WTC11 (cell line): ENCODE measurements around the gene ROPN1L. TPM values are rescaled to one million over a fixed set of nuclear protein-coding genes. Genes with fewer than 3 reads are reported as not detected.

Experiments
- ATAC-seq: fragments of 200-7000 bp; cut with Tn5 transposase; 2 replicates; pipeline ENCODE4 v1.10.0; 2021; ENCODE audit warnings: mild to moderate bottlenecking, moderate library complexity
- CTCF ChIA-PET: fragments of 300-600 bp; sonication (Branson Sonifier 250); formaldehyde crosslinking; loops from one replicate; lab custom pipeline; 2021; ENCODE audit warnings: antibody characterized with exemption; lab: Charles Lee
- POLR2A ChIA-PET: fragments of 350-600 bp; sonication (Branson Sonifier 250); formaldehyde crosslinking; loops from one replicate; lab custom pipeline; 2021; ENCODE audit warnings: antibody characterized with exemption; lab: Charles Lee
- DNase-seq: peaks from one replicate; pipeline ENCODE4 v3.0.0; 2021; ENCODE audit warnings: low spot score
- H3K27ac Mint-ChIP-seq: 2 replicates; pipeline ENCODE4 v1.8.0; 2021; ENCODE audit warnings: mixed read lengths
- H3K27me3 Mint-ChIP-seq: 2 replicates; pipeline ENCODE4 v1.8.0; 2021; ENCODE audit warnings: low read depth, mild to moderate bottlenecking, moderate library complexity, mixed read lengths
- H3K36me3 Mint-ChIP-seq: 2 replicates; pipeline ENCODE4 v1.8.0; 2021; ENCODE audit warnings: mixed read lengths
- H3K4me1 Mint-ChIP-seq: 2 replicates; pipeline ENCODE4 v1.8.0; 2022; ENCODE audit warnings: mixed read lengths
- H3K4me3 Mint-ChIP-seq: 2 replicates; pipeline ENCODE4 v1.8.0; 2021; ENCODE audit warnings: mild to moderate bottlenecking, moderate library complexity, mixed read lengths
- H3K9me3 Mint-ChIP-seq: 2 replicates; pipeline ENCODE4 v1.8.0; 2021; ENCODE audit warnings: mixed read lengths
- AFF4 ChIP-seq: sonication (generic); formaldehyde crosslinking; IDR thresholded peaks from 2 replicates; pipeline ENCODE4 v1.8.1; 2023; ENCODE audit warnings: mild to moderate bottlenecking, missing genetic modification reagents, borderline replicate concordance
- ARID4B ChIP-seq: sonication (generic); formaldehyde crosslinking; IDR thresholded peaks from 2 replicates; pipeline ENCODE4 v1.8.0; 2023; ENCODE audit warnings: missing genetic modification reagents, mild to moderate bottlenecking, borderline replicate concordance
- ATF6 ChIP-seq: sonication (generic); formaldehyde crosslinking; IDR thresholded peaks from 2 replicates; pipeline ENCODE4 v1.8.1; 2023; ENCODE audit warnings: mild to moderate bottlenecking, missing genetic modification reagents
- CREM ChIP-seq: sonication (generic); formaldehyde crosslinking; IDR thresholded peaks from 2 replicates; pipeline ENCODE4 v1.8.1; 2022; ENCODE audit warnings: mild to moderate bottlenecking, missing genetic modification reagents, moderate library complexity
- E2F1 ChIP-seq: sonication (generic); formaldehyde crosslinking; IDR thresholded peaks from 2 replicates; pipeline ENCODE4 v1.8.0; 2022; ENCODE audit warnings: mild to moderate bottlenecking, missing genetic modification reagents
- HMGXB4 ChIP-seq: sonication (generic); formaldehyde crosslinking; IDR thresholded peaks from 2 replicates; pipeline ENCODE4 v1.8.1; 2023; ENCODE audit warnings: mild to moderate bottlenecking, moderate library complexity, missing genetic modification reagents
- JAZF1 ChIP-seq: fragments of 250-450 bp; sonication (Bioruptor Pico); IDR thresholded peaks from 2 replicates; pipeline ENCODE4 v1.9.0; 2021; ENCODE audit warnings: moderate library complexity, mild to moderate bottlenecking, inconsistent platforms
- JUN ChIP-seq: sonication (generic); formaldehyde crosslinking; IDR thresholded peaks from 2 replicates; pipeline ENCODE4 v1.8.0; 2023; ENCODE audit warnings: mild to moderate bottlenecking, missing genetic modification reagents
- MLX ChIP-seq: sonication (generic); formaldehyde crosslinking; IDR thresholded peaks from 2 replicates; pipeline ENCODE4 v1.8.1; 2023; ENCODE audit warnings: mild to moderate bottlenecking, missing genetic modification reagents, moderate library complexity
- NR2C2 ChIP-seq: sonication (generic); formaldehyde crosslinking; IDR thresholded peaks from 2 replicates; pipeline ENCODE4 v1.8.0; 2022; ENCODE audit warnings: mild to moderate bottlenecking, missing genetic modification reagents
- USF2 ChIP-seq: sonication (generic); formaldehyde crosslinking; IDR thresholded peaks from 2 replicates; pipeline ENCODE4 v1.8.1; 2023; ENCODE audit warnings: mild to moderate bottlenecking, missing genetic modification reagents, moderate library complexity
- ZNF416 ChIP-seq: fragments of 250-450 bp; sonication (Bioruptor Pico); IDR thresholded peaks from 2 replicates; pipeline ENCODE4 v1.9.0; 2021; ENCODE audit warnings: mild to moderate bottlenecking, inconsistent platforms
- total RNA-seq: library from RNA; stranded (reverse); gene quantifications from 3 replicates; pipeline ENCODE4 v1.2.3, GENCODE V29; 2021
- TF ChIP-seq, protein P1 (sequence below): sonication (generic); formaldehyde crosslinking; IDR thresholded peaks from 2 replicates; pipeline ENCODE4 v1.8.1; 2022; ENCODE audit warnings: mild to moderate bottlenecking, moderate library complexity, missing genetic modification reagents
- TF ChIP-seq, protein P2 (sequence below): fragments of 250-450 bp; sonication (Bioruptor Pico); IDR thresholded peaks from 2 replicates; pipeline ENCODE4 v1.8.0; 2021; ENCODE audit warnings: mild to moderate bottlenecking

Gene ROPN1L
- total RNA-seq, 1 experiment from 2014 or later, result not detected

GRCh38 chr5:10509575-10509974 lies 67.9 kb downstream of the ROPN1L start (continued):
- TF ChIP-seq, protein P1, sequence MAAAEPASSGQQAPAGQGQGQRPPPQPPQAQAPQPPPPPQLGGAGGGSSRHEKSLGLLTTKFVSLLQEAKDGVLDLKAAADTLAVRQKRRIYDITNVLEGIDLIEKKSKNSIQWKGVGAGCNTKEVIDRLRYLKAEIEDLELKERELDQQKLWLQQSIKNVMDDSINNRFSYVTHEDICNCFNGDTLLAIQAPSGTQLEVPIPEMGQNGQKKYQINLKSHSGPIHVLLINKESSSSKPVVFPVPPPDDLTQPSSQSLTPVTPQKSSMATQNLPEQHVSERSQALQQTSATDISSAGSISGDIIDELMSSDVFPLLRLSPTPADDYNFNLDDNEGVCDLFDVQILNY, result no peak
- TF ChIP-seq NR2C2 (CRISPR knock-in tag), result no peak
- TF ChIP-seq HMGXB4 (CRISPR knock-in tag), result no peak
- TF ChIP-seq USF2, result no peak

DNA sequence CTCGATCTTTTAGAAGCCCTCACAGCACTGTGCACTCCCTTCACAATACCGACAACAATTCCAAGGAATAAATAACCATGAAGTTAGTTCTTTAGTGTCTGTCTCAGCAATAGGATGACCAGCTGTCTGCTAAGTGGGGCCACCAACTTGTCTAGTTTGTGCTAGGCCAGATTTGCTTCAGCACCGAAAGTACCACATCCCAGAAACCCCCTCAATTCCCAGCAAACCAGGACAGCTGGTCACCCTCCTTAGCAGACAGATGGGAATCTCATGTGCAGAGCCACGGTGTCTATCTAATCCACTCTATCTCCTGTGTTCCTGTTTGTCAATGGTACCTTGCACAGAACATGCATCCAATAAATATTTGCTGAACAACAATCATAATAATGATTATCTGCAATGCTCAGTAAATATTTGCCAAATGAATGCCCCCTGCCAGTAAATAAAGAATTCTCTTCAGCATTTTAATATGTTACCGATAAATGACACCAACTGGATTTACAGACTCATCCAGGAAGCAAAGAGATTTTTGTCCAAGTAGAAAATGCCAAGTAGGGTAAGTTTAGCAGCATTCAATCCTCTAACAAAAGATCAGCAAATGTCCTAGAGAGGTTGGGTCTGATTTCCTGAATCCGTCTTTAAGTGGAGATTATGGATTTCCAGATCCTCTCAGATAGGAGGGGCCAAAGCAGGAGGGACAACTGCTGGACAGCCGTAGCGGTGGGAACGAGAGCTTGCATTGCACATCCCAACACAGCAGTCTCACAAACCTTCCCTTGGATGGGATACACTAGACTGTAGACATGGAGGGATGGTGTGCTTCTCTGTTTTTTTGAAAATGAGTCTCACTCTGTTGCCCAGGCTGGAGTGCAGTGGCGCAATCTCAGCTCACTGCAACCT lies 70.3 kb downstream of the ROPN1L start:
- H3K27ac Mint-ChIP-seq, result no peak overlapping the region
- POLR2A ChIA-PET, result no interaction called here
- H3K4me3 Mint-ChIP-seq, result no peak overlapping the region
- peaks cover 11% of the 10 kb centered on the region for H3K4me1 Mint-ChIP-seq
- DNase-seq (no peak), ATAC-seq (no peak)
- no peaks in the 10 kb centered on the region for H3K27me3 Mint-ChIP-seq
- peaks cover 10% of the 10 kb centered on the region for H3K9me3 Mint-ChIP-seq
- no peaks in the 10 kb centered on the region for H3K36me3 Mint-ChIP-seq
- CTCF ChIA-PET, result interaction anchor here (1.1 to 1.4 kb wide), 2 partner anchors 10 to 14 kb away, joined by 3 to 4 read pairs; no protein-coding TSS in a partner anchor
- TF ChIP-seq ATF6 (CRISPR knock-in tag), result no peak
- no peak for TF ChIP-seq E2F1 (CRISPR knock-in tag)
- TF ChIP-seq AFF4 (CRISPR knock-in tag), result no peak
- TF ChIP-seq JUN (CRISPR knock-in tag), result no peak
- no peak for TF ChIP-seq JAZF1 (CRISPR knock-in tag)
- TF ChIP-seq, protein P2, sequence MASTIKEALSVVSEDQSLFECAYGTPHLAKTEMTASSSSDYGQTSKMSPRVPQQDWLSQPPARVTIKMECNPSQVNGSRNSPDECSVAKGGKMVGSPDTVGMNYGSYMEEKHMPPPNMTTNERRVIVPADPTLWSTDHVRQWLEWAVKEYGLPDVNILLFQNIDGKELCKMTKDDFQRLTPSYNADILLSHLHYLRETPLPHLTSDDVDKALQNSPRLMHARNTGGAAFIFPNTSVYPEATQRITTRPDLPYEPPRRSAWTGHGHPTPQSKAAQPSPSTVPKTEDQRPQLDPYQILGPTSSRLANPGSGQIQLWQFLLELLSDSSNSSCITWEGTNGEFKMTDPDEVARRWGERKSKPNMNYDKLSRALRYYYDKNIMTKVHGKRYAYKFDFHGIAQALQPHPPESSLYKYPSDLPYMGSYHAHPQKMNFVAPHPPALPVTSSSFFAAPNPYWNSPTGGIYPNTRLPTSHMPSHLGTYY (CRISPR knock-in tag), result no peak
- no peak for TF ChIP-seq MLX (CRISPR knock-in tag)
- no peak for TF ChIP-seq ZNF416 (CRISPR knock-in tag)
- TF ChIP-seq ARID4B (CRISPR knock-in tag), result no peak
- TF ChIP-seq CREM (CRISPR knock-in tag), result no peak
- no peak for TF ChIP-seq HMGXB4 (CRISPR knock-in tag)
